Panc1 (cell line): ENCODE results near the gene CACNG3. TPM values are rescaled to one million over a fixed set of nuclear protein-coding genes. Genes with fewer than 3 reads are reported as not detected.

Experiments used
- ATAC-seq: fragments of 200-7000 bp; cut with Tn5 transposase; 2 replicates; pipeline ENCODE4 v1.9.1; 2020; ENCODE audit warnings: mild to moderate bottlenecking, moderate library complexity
- BruUV-seq: library from RNA; stranded (reverse); fragments of 400-500 nt; replicated peaks from 2 replicates; lab custom pipeline; 2021; lab: Mats Ljungman, UMichigan
- CTCF ChIA-PET: fragments of 300-600 bp; sonication (Branson Sonifier 250); formaldehyde crosslinking; loops from one replicate; lab custom pipeline; 2022; ENCODE audit warnings: antibody characterized with exemption; lab: Charles Lee
- POLR2A ChIA-PET: fragments of 300-600 bp; sonication (Branson Sonifier 250); formaldehyde crosslinking; loops from one replicate; lab custom pipeline; 2022; ENCODE audit warnings: antibody characterized with exemption; lab: Charles Lee
- DNase-seq: peaks from one replicate; pipeline ENCODE4 v3.0.0-alpha.2; 2010; ENCODE audit warnings: low read depth, low spot score
- H3K27ac ChIP-seq: 2 replicates; pipeline ENCODE4 v1.5.1; 2011; ENCODE audit warnings: mild to moderate bottlenecking, low read length, inconsistent platforms
- H3K27me3 ChIP-seq: fragments of 200-500 bp; sonication (Bioruptor generic); 2 replicates; pipeline ENCODE4 v1.6.0; 2014; ENCODE audit warnings: low read length, inconsistent platforms; ENCODE audit not compliant: control insufficient read depth, insufficient read depth
- H3K36me3 ChIP-seq: fragments of 200-500 bp; sonication (Bioruptor generic); 2 replicates; pipeline ENCODE4 v1.5.1; 2014; ENCODE audit warnings: inconsistent platforms, mild to moderate bottlenecking, low read length, moderate library complexity; ENCODE audit not compliant: control insufficient read depth, insufficient read depth
- H3K4me1 ChIP-seq: 2 replicates; pipeline ENCODE4 v1.5.1; 2011; ENCODE audit warnings: inconsistent platforms, mild to moderate bottlenecking, low read length, moderate library complexity; ENCODE audit not compliant: control insufficient read depth, insufficient read depth
- H3K4me3 ChIP-seq, 2 experiments: 2 replicates each; pipeline ENCODE4 v1.5.1; 2011 to 2012; ENCODE audit warnings: low read depth in 2 of 2, low read length in 2 of 2, mild to moderate bottlenecking in 2 of 2, inconsistent platforms in 1 of 2, moderate library complexity in 1 of 2
- H3K9me3 ChIP-seq: fragments of 200-500 bp; sonication (Bioruptor generic); 2 replicates; pipeline ENCODE4 v1.5.1; 2014; ENCODE audit warnings: low read depth, mild to moderate bottlenecking, inconsistent platforms, low read length, moderate library complexity; ENCODE audit not compliant: control insufficient read depth, insufficient read depth
- POLR2AphosphoS5 ChIP-seq: IDR thresholded peaks from 2 replicates; pipeline ENCODE4 v1.6.1; 2012; ENCODE audit warnings: mild to moderate bottlenecking, low read depth, low read length, moderate library complexity
- REST ChIP-seq, 2 experiments: IDR thresholded peaks; 2 replicates each; pipeline ENCODE4 v1.6.1; 2011 to 2012; ENCODE audit warnings: low read depth in 2 of 2, control low read depth in 1 of 2, low read length in 1 of 2, mild to moderate bottlenecking in 1 of 2, moderate library complexity in 1 of 2; ENCODE audit not compliant: insufficient read depth in 1 of 2
- SIN3A ChIP-seq: IDR thresholded peaks from 2 replicates; pipeline ENCODE4 v1.6.1; 2012; ENCODE audit warnings: low read depth, mild to moderate bottlenecking, low read length, moderate library complexity, borderline replicate concordance; ENCODE audit not compliant: insufficient read depth
- TCF7L2 ChIP-seq: IDR thresholded peaks from 2 replicates; pipeline ENCODE4 v1.6.1; 2011; ENCODE audit warnings: mild to moderate bottlenecking, low read depth, low read length, inconsistent platforms
- in situ Hi-C: cut with HindIII; loops from 2 replicates; pipeline ENCODE4 v1.10.0; 2016; ENCODE audit warnings: low sequenced_read_pairs, low pct_unique_long_range_greater_than_20kb
- intact Hi-C: fragments of 100-400 bp; cut with micrococcal nuclease; formaldehyde crosslinking; loops from one replicate; pipeline ENCODE4 v1.10.0; 2022; ENCODE audit not compliant: unreplicated experiment
- total RNA-seq: library from RNA; stranded (reverse); gene quantifications from one replicate; pipeline ENCODE4 v1.2.1, GENCODE V29; 2021; ENCODE audit not compliant: unreplicated experiment
- TF ChIP-seq, protein P1 (sequence below): fragments of 450-650 bp; IDR thresholded peaks from 2 replicates; pipeline ENCODE4 v1.5.1; 2017; ENCODE audit warnings: mild to moderate bottlenecking

Gene CACNG3
- total RNA-seq, 1 experiment from 2014 or later = not detected

DNA sequence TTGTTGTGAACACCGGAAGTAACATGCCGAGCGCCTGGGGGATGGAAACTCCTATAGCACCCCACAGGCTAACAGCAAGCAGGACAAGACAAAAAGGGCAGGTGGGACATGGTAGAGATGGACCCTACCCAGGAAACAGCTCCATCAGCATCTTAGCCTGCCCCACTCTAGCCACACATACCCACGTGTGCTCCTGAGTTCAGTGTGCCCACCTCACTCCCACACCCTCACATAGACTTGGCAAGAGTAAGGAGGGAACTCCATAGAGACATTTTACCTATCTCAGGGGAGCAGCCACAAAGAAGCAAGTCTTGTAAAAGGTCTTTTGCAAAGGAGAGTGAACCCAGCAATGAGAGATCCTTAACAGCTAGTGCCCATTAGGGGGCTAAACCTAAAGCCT is 37.8 kb upstream of the CACNG3 start:
- intact Hi-C loops (no loop called here), in situ Hi-C loops (no loop called here)
- Histone ChIP-seq H3K27ac (no peak overlapping the region), H3K4me3 (no peak overlapping the region), H3K4me1 (no peaks in the 10 kb centered on the region), H3K36me3 (no peaks in the 10 kb centered on the region), H3K9me3 (no peaks in the 10 kb centered on the region), H3K27me3 (peaks cover 13% of the 10 kb centered on the region)
- BruUV-seq = no TSS peak
- ChIA-PET POLR2A (no interaction called here), CTCF (no interaction called here)
- no peak for DNase-seq
- no peak for ATAC-seq
- TF ChIP-seq REST (IDR thresholded peaks at IDR 0.05; ENCODE audit: insufficient read depth in 1 of 2, low read depth in 2 of 2, low read length in 1 of 2) (no peak), TCF7L2 (no peak), SIN3A (no peak), POLR2AphosphoS5 (no peak)
- TF ChIP-seq, protein P1, sequence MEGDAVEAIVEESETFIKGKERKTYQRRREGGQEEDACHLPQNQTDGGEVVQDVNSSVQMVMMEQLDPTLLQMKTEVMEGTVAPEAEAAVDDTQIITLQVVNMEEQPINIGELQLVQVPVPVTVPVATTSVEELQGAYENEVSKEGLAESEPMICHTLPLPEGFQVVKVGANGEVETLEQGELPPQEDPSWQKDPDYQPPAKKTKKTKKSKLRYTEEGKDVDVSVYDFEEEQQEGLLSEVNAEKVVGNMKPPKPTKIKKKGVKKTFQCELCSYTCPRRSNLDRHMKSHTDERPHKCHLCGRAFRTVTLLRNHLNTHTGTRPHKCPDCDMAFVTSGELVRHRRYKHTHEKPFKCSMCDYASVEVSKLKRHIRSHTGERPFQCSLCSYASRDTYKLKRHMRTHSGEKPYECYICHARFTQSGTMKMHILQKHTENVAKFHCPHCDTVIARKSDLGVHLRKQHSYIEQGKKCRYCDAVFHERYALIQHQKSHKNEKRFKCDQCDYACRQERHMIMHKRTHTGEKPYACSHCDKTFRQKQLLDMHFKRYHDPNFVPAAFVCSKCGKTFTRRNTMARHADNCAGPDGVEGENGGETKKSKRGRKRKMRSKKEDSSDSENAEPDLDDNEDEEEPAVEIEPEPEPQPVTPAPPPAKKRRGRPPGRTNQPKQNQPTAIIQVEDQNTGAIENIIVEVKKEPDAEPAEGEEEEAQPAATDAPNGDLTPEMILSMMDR = no peak

- CTCF ChIA-PET = no interaction called here
- Histone ChIP-seq H3K4me3 (no peak overlapping the region), H3K36me3 (no peaks in the 10 kb centered on the region), H3K27me3 (peaks cover 5% of the 10 kb centered on the region), H3K9me3 (no peaks in the 10 kb centered on the region), H3K4me1 (no peaks in the 10 kb centered on the region), H3K27ac (no peak overlapping the region)
- POLR2A ChIA-PET = no interaction called here
- no TSS peak for BruUV-seq
- in situ Hi-C loops = no loop called here
- intact Hi-C loops = no loop called here
- ATAC-seq (no peak), DNase-seq (no peak)
- TF ChIP-seq TCF7L2 (no peak), POLR2AphosphoS5 (no peak), SIN3A (no peak), REST (IDR thresholded peaks at IDR 0.05; ENCODE audit: insufficient read depth in 1 of 2, low read depth in 2 of 2, low read length in 1 of 2) (no peak)
- TF ChIP-seq, protein P1 = no peak
These were observed 34.9 kb upstream of the CACNG3 start for GRCh38 chr16:24221219-24221618.
